HUDEP-2 (cell line): Measurements from ENCODE around the gene RER1.

Experiments used
- DNase-seq, 76 experiments: peaks; one replicate each; lab custom pipeline; 2025; ENCODE audit not compliant: unreplicated experiment in 76 of 76; lab: John Stamatoyannopoulos, UW

Gene RER1

DNA sequence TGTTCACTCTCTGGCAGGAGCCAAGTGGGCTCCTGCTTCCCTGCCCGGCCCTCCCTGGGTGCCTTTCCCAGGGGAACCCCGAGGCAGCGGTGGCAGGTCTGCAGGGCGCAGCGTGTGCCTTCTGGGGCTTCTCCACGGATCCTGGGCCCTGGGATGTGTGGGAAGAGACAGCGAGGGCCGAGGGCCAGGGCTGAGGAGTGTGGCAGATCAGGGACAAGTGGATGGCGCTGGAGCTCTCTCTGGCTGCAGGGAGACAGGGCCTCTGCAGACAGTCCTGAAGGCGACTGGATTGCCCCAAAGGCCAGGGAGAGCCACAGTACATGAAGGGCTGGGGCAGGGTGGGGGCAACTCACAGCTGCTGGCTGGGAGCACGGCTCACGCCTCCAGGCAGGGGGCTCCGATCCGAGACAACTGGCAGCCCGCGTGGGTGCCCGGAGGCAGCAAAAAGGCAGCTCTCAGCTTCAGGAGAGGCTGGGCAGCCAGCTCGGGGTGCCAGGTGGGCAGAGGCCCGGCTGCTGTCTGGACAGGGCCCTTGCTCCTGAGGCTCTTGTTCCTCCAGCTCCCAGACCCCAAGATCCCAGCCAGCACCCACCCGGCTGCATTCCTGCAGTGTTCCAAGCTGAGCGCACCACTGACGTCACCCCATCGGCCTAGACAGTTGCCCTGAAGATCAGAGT, 16.3 kb upstream of the RER1 start:
- no peak for DNase-seq

DNA sequence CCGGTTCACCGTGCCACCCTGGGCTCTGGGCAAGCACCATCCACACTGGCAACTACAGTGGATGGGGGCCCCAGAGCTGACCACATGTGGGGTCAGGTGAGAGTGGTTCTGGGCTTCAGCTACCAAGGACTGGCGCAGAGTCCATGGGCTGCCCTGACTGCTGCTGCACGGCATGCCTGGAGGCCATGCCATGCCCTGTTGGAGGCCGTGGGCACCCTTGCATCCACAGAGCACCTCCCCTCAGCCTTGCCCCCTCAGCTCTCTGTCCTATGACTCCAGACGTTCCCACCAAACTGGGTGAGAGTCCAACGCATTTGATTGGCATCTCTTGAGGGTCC, 15.7 kb upstream of the RER1 start:
- DNase-seq, result no peak

GRCh38 chr1:2376261-2376741, 15.3 kb upstream of the RER1 start:
- DNase-seq, result no peak

DNA sequence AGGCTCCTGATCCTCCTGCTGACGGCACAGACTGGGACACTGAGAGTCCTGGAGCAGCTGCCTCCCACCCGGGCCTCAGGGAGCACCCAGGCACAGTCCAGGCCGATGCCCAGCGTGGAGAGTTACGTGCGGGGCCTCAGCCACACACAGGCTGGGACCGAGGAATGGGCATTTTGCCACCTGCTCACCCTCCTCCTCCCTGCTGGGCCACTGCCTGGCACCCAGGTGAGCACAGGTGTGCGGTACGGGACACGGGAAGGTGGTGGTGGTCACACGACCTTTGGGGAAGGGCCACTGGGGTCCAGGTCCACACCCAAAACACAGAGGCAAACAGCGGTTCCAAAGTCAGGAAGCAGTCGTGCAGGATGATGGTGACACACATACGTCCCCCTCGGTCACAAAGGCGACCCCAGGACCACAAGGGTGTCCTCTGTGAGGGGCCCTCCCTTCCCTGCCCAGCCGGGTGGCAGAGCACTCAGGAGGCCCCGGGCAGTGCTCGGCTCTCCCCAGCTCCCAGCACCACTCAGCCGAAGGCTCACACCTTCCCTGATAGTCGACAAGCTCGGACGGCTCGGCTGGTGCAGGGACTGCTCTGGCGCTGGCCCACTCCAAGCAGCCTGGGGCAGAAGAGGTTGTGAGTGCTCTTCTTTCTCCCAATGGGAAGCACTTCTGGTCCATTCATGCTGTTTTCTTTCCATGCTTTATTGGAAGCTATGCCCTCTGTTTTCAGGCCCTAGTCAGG, 14.5 kb upstream of the RER1 start:
- no peak for DNase-seq

DNA sequence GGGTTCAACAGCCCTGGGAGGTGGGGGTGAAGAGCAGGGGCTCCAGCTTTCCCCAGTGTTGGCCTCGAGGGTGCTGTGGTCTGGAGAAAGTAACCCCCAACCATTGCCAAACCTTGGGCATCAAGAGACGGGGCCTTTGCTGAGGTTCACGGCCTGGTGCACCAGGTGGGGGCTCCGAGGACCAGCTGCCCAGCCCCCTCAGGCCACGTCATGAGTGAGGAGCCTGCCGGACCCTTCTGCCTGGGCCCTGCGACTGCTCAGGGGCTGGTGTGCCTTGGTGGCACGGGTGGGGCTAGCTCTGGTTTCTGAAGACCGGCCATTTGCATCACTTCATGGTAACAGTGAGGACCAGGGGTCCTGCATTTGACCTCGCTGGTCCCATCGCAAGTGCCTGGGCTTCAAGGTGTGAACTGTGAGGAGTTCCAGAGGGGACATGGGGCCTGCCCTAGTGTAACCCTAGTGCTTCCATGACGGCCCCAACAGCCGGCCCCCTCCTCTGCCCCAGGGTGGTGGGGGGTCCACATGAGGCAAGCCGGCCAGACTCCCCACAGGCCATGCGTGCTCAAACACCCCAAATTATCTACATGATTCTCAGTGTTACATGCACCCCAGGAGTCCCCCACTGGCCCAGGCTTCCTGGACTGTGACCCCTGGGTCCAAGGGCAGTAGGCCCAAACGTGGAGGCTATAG, 13.7 kb upstream of the RER1 start:
- DNase-seq, result no peak

DNA sequence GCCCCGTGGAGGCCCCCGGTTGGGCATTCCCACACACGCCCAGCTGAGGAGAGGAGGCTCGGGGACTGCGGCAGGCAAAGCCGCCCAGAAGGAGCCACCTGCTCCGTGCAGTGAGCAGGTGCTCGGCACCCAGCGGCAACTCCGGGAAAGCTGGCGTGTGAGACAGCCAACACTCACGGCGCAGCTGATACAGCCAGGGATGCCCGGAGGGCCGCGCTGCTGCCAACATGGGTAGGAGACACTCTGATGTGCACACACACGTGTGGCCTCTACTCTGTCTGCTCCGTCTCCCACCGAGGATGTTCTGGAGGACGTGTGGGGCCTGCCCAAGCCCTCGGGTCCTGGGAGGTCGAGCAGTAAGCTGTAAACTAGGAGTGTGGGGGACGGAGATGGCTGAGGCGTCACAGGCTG, 13.2 kb upstream of the RER1 start:
- DNase-seq, result no peak

GRCh38 chr1:2378956-2379732, 12.5 kb upstream of the RER1 start:
- DNase-seq, result no peak

DNA sequence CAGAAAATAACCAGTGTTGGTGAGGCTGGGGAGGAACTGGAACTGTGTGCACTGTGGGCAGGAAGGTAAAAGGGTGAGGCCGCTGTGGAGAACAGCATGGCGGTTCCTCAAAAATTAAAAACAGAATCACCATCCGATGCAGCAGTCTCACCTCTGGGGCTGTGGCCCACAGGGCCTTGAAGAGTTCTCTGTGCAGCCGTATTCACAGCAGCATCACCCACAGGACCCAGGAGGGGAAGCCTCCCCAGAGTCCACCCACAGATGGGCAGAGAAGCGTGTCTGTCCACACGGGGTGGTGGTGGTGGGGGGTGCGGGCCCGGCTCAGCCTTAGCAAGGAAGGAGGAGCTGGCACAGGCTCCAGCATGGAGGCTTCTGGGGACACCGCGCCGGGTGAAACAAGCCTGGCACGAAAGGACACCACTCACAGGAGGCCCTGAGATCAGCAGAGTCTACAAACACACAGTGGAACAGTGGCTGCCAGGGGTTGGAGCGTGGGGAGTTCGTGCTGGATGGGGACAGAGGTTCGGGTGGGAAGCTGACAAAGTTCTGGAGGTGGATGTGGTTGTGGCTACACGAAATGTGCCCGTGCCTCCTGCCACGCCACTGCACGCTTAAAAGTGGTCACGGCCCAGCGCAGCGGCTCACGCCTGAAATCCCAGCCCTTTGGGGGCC, 11.8 kb upstream of the RER1 start:
- no peak for DNase-seq

DNA sequence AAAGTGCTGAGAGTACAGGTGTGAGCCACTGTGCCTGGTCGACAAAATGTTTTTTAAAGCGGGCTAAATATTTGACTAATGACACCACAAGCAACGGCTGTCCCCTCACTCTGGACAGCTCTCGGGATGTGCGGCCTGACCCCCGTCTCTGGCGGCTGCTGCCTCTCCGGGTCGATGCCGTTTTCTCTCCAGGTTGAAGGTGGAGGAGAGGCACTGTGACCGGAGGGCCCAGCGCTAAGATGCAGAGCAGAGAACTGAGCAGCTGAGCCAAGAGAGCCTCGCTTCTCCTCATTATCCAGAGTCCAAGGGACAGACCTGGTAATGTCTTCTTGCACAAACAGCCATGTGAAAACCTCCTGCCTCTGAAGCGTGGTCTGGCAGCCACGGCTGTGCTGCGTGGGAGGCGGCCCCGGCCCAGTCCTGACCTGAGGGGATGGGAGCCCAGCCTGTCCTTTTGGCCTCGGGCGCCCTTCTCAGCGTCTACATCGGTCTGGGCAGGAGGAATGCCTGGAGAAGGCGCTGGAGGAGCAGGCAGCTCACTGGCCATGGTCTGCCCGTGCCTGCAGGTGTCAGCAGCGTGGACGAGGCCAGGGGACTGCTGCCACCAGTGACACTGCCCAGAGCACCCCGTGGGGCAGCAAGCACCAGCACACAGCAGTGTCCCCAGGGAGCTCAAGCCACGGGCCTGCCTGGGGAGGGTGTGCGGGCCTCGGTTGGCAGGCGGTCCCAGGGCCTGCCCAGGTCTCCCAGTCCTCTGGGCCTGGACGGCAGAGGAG, 10.6 kb upstream of the RER1 start:
- no peak for DNase-seq

- peak in 63 of 76 experiments; percentile 11 to 78 (median 56) for DNase-seq
These were observed 9.7 kb upstream of the RER1 start for GRCh38 chr1:2381741-2382620.

DNA sequence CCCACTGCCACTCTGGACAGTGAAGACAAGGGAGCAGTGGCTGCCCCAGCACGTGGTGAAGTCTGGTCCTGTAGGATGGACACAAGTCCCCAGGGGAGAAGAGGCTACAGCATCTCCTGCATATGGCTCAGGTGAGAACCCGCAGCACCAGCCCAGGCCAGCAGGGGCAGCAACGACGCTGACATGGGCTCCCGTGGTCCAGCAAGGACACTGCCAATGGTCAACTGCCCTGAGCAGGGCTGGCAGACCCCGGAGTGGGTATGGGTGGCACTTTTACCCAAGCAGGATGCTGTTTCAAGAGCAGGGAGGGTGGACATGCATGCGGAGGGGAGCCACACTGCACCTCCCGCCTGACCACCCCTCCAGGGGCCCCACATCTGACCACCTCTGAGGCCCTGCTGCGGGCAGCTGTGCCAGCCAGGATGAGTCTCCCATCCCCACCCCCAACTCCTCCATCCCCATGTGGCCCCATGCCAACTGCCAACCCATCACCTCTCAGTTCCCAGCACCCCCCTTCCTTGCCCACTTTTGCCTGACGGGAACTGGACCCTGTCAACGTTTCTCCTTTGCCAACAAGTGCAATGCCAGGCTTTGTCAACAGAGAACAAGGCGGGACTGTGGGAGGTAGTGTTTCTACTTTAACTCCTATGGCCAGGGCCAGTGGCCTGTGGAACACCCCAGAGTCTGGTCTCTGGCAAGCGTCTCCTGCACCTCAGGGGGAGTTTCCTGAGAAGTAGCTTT, 8.8 kb upstream of the RER1 start:
- peak in 21 of 76 experiments; percentile 4 to 47 (median 16) for DNase-seq

DNA sequence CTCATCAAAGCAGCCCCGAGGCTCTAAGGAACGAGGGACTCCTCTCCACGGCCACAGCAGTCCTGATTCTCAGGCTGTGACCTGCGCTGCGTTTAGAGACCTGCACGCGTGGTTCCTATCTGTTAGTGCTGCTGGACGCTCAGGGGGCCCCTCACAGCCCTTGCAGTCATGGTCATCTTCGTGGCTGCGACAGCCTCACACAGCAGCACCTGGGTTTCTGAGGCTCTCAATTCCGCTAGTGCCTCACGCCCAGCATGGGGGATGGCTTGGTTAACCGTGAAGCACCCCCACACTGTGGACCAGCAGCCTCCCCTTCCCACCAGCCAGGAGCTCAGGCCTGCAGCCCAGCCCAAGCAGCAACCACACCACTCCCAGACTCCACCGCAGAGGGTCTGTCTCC, 8.1 kb upstream of the RER1 start:
- no peak for DNase-seq

- DNase-seq, result no peak
These were observed 7.3 kb upstream of the RER1 start for GRCh38 chr1:2384130-2384860.

GRCh38 chr1:2384941-2385481, 6.6 kb upstream of the RER1 start:
- no peak for DNase-seq

DNA sequence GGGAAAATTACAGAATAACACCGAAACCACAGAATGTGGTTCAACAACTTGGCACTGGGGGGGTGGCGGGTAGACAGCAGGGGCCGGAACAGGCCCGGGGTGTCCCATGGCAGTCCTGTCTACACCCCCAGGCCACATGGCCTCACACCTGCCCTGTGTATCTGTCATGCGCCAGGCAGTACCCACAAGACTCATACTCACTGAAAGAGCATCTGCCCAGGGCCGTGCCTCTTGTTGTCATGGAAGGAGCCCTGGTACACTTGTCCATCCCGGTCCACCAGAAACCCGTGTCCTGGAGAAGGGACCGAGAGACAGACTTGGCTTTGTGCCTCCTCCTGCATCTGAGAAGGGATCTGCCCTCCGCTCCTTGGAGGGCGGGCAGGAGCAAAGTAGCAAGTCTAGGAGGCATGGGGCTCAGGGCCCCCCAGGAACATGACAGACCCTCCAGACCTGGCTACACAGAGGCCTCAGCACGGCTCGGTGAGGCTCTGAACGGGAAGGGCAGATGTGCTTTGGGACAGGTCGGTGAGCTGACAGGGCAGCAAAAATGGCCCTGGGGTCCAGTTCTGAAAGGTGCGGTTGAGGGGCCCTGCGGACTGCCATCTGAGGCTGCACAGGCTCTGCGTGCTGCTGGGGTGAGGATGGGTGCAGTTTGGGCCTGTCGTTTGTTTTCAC, 5.9 kb upstream of the RER1 start:
- no peak for DNase-seq
